ENCODE measurements around the gene NKX1-2.
"Not testable (repeated sequence)": the region's sequence is repeated elsewhere in the genome, so short reads cannot be mapped to it uniquely, and the experiment has no call there.

The NKX1-2 gene

GRCh38 chr10:124449170-124450011 is 444 bp downstream of the NKX1-2 start:
- DNase-seq = no peak

GRCh38 chr10:124448696-124449169 is 1.1 kb downstream of the NKX1-2 start:
- no peak for DNase-seq

GRCh38 chr10:124447751-124448466 is 1.9 kb downstream of the NKX1-2 start:
- no peak for DNase-seq

GRCh38 chr10:124446830-124447750 is 2.7 kb downstream of the NKX1-2 start:
- DNase-seq = no peak

- DNase-seq = not testable (repeated sequence)
These were observed 8.1 kb downstream of the NKX1-2 start for GRCh38 chr10:124441694-124442093.

- no peak for DNase-seq
These were observed 13.6 kb downstream of the NKX1-2 start for GRCh38 chr10:124436191-124436638.

- not testable (repeated sequence) for DNase-seq
These were observed 14.2 kb downstream of the NKX1-2 start for GRCh38 chr10:124435683-124436082.

- DNase-seq = no peak
These were observed 16.4 kb downstream of the NKX1-2 start for GRCh38 chr10:124433461-124433860.

- DNase-seq = no peak
These were observed 19.8 kb downstream of the NKX1-2 start for GRCh38 chr10:124430077-124430476.

GRCh38 chr10:124429576-124429975 is 20.3 kb downstream of the NKX1-2 start:
- DNase-seq = no peak

- DNase-seq = no peak
These were observed 21.5 kb downstream of the NKX1-2 start for GRCh38 chr10:124428207-124428777.

GRCh38 chr10:124425227-124425962 is 24.4 kb downstream of the NKX1-2 start:
- DNase-seq = no peak

- no peak for DNase-seq
These were observed 26.0 kb downstream of the NKX1-2 start for GRCh38 chr10:124423813-124424212.

- no peak for DNase-seq
These were observed 27.1 kb downstream of the NKX1-2 start for GRCh38 chr10:124422742-124423141.

- DNase-seq = no peak
These were observed 29.6 kb downstream of the NKX1-2 start for GRCh38 chr10:124420254-124420653.

- no peak for DNase-seq
These were observed 30.2 kb downstream of the NKX1-2 start for GRCh38 chr10:124419635-124420034.

GRCh38 chr10:124418726-124419501 is 30.9 kb downstream of the NKX1-2 start, which contains the start of gene OAT:
TSS of gene OAT (minus strand) at chr10:124418923. CDS start at chr10:124412171, 6,752 bp downstream.
- peak; percentile 73 to 96 (median 90) for DNase-seq

- peak; percentile 6 to 35 (median 30) for DNase-seq
These were observed 31.7 kb downstream of the NKX1-2 start for GRCh38 chr10:124417895-124418725.

- DNase-seq = no peak
These were observed 33.1 kb downstream of the NKX1-2 start for GRCh38 chr10:124416733-124417132.

GRCh38 chr10:124415210-124415609 is 34.6 kb downstream of the NKX1-2 start:
- no peak for DNase-seq

All from activated naive CD4-positive, alpha-beta T cell (primary cell).